Activated naive CD8-positive, alpha-beta T cell treated with anti-CD3 and anti-CD28 coated beads for 36 hours (primary cell): ENCODE data around the gene TRAF2. TPM values are rescaled to one million over a fixed set of nuclear protein-coding genes. Genes with fewer than 3 reads are reported as not detected.
"Not testable (repeated sequence)": the region's sequence is repeated elsewhere in the genome, so short reads cannot be mapped to it uniquely, and the experiment has no call there.

Experiments
- DNase-seq: peaks from one replicate; pipeline ENCODE4 v3.0.0; 2021
- H3K27ac Mint-ChIP-seq: one replicate; pipeline ENCODE4 v1.8.0; 2022; ENCODE audit warnings: mild to moderate bottlenecking, moderate library complexity, mixed read lengths
- H3K27me3 Mint-ChIP-seq: one replicate; pipeline ENCODE4 v1.8.0; 2022; ENCODE audit warnings: mild to moderate bottlenecking, mixed read lengths
- H3K36me3 Mint-ChIP-seq: one replicate; pipeline ENCODE4 v1.8.0; 2021; ENCODE audit warnings: mild to moderate bottlenecking, mixed read lengths
- H3K4me1 Mint-ChIP-seq: one replicate; pipeline ENCODE4 v1.8.0; 2021; ENCODE audit warnings: mixed read lengths
- H3K4me3 Mint-ChIP-seq: one replicate; pipeline ENCODE4 v1.8.0; 2022; ENCODE audit warnings: mild to moderate bottlenecking, moderate library complexity, mixed read lengths
- H3K9me3 Mint-ChIP-seq: one replicate; pipeline ENCODE4 v1.8.0; 2022; ENCODE audit warnings: mixed read lengths
- total RNA-seq, 2 experiments: library from RNA; stranded (reverse); gene quantifications; one replicate each; pipeline ENCODE4 v1.2.3, GENCODE V29; 2021

TRAF2 gene
- total RNA-seq, 2 experiments from 2014 or later, result 38.8 to 45.8 TPM

DNA sequence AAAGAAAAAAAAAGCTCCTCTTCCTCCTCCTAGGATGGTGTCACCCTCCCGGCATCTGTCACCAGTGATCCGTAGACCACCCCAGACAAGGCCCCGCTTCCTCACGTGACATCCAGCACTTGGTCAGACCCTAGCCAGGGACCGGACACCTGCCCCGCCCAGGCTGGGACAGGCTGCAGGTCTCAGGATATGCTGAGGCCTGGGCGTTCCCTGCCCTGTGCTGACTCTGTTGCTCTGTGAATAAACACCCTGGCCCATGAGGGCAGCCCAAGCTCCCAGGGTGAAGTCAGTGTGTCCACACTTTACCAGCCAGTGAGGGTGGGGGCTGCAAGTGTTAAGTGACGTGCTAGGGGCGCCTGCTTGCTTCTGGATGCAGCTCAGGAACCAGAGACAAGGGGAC, 25.8 kb upstream of the TRAF2 start:
- no peak for DNase-seq
- Mint-ChIP-seq H3K27me3 (no peaks in the 10 kb centered on the region), H3K4me3 (no peak overlapping the region), H3K27ac (no peak overlapping the region), H3K9me3 (no peaks in the 10 kb centered on the region), H3K4me1 (peaks cover 13% of the 10 kb centered on the region), H3K36me3 (peaks cover 4% of the 10 kb centered on the region)

DNA sequence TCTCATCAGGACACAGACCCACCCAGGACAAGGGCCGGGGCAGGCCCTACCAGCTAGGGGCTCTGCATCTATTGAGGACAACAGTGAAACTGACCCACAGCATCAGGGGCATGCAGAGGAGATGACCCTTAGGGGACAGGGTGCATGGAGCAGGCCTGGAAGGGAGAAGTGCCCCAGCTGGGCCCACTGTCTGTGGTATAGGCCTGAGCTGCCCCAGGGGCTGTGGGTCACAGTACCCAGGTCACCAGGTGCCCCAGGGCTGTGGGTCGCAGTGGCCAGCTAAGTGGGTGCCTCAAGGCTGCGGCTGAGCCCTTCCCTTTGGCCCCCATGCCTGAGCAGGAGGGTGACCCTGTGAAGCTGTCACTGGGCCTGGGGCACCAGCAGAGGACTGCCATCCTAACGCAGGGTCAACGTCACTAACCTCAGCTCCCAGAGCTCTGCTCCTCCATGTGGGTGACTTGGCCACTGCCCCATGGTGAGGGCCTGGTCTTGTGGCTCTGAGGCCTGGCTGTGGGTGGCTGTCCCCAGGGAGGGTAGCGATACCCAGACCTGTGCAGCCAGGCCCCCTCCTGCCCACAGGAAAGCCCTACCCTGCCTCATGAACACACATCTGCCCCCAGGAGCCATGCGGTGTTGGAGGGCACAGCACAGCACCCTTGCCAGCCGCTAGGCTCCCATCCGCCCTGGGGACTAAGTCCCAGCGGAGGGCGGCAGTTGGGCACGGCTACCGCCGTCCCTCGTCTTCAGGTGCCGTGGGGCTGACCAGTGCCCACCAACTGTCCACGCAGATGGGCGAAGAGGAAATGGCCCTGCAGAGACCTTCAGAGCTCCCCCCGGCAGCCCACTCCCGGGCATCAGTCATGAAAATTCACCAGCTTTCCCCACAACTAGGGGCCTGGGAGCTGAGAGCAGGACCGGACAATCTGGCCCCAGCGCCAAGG, 25.1 kb upstream of the TRAF2 start:
- no peak for DNase-seq
- Mint-ChIP-seq H3K4me3 (no peak overlapping the region), H3K27ac (no peak overlapping the region), H3K4me1 (peaks cover 13% of the 10 kb centered on the region), H3K36me3 (peaks cover 4% of the 10 kb centered on the region), H3K9me3 (no peaks in the 10 kb centered on the region), H3K27me3 (no peaks in the 10 kb centered on the region)

DNA sequence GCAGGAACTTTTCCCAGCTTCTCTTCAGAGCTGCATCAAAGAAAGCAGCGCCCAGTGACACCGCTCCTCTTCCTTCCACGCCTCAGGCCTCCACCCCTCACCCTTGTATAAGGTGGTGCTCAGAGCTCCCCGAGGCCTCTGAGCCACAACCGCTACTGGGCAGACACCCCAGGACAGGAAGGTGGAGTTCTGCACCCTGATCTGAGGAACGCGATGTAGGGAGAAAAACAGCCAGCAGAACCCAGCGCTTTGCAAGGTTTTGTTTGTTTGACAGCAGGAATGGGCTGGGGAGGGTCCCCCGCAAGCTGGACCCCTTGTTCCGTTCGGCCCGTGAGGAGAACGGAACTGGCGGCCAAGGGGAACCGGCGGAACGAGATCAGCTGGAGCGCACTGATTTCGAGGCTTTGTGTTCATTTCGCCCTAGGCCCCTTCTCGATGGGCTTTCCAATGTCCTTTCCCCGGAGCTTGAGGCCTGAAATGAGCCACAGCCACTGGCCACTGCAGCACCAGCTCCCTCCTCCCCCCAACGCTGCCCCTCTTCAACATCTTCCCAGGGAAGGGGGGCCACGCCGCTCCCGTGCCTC, 24.4 kb upstream of the TRAF2 start:
- Mint-ChIP-seq H3K36me3 (peaks cover 4% of the 10 kb centered on the region), H3K27me3 (no peaks in the 10 kb centered on the region), H3K4me1 (peaks cover 13% of the 10 kb centered on the region), H3K4me3 (no peak overlapping the region), H3K9me3 (no peaks in the 10 kb centered on the region), H3K27ac (no peak overlapping the region)
- DNase-seq, result no peak

DNA sequence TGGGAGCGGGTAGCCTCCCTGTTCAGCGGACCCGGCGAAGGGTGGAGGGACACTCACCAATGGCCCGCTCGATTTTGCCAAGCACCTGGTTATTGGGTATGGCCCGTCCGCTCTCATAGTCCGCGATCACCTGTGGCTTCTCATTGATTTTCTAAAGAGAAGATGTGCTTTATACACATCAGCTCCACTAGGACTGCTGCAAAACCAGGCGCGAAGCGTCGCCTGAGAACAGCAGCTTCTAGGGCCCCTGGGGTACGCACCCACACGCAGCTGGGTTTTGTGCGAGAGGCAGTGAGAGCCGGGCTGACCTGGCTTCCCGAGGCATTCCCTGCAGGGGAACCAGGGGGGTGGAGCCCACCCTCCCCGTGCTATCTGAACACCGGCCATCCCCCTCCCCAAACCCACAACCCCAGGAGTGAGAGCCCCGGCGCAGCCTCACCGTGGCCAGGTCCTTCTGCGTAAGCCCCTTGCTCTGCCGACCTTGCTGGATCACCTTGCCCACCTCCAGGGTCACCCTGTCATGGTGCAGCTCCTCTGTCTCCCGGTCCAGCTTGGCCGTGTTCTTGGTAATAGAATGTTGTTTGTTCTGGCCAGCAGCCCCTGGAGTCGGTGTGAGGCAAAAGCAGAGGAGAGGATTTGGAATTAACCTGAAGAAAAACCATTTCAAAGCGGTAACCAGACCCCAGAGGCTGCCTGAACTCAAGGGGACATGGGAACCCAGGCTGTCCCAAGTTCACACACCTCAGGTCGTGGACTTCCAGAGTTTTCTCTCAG, 23.3 kb upstream of the TRAF2 start:
- H3K4me3 Mint-ChIP-seq, result no peak overlapping the region
- H3K4me1 Mint-ChIP-seq, result peaks cover 19% of the 10 kb centered on the region
- no peaks in the 10 kb centered on the region for H3K9me3 Mint-ChIP-seq
- peaks cover 4% of the 10 kb centered on the region for H3K36me3 Mint-ChIP-seq
- H3K27ac Mint-ChIP-seq, result no peak overlapping the region
- H3K27me3 Mint-ChIP-seq, result no peaks in the 10 kb centered on the region
- DNase-seq, result no peak

DNA sequence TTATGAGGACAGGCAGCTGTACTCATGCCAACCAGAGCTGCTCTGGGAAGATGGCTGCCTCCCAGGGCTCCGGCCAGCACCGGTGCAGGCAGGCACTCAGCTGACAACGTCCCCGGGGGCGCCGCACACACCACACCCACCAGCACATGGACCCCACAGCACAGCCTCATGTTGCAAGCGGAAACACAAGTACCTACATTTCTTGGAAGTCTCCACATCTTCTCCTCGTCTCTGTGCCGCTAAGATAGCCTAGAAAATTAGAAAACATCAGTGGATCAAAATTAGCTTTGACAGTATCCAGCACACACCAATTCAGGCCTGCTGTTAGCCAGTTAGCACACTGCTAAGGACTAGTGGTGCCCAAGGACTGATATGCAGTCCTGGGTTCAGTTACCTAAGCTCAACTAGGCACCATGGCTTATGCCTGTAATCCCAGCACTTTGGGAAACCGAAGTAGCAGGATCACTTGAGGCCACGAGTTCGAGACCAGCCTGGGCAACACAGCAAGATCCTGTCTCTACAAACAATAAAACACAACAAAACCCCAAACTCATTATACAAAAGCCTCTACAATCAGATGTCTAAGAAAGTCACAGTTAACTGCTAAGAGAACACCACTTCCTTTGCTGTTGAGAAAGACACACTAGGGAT, 22.6 kb upstream of the TRAF2 start:
- no peaks in the 10 kb centered on the region for H3K9me3 Mint-ChIP-seq
- DNase-seq, result no peak
- no peaks in the 10 kb centered on the region for H3K27me3 Mint-ChIP-seq
- no peak overlapping the region for H3K27ac Mint-ChIP-seq
- peaks cover 4% of the 10 kb centered on the region for H3K36me3 Mint-ChIP-seq
- H3K4me3 Mint-ChIP-seq, result no peak overlapping the region
- peaks cover 19% of the 10 kb centered on the region for H3K4me1 Mint-ChIP-seq

DNA sequence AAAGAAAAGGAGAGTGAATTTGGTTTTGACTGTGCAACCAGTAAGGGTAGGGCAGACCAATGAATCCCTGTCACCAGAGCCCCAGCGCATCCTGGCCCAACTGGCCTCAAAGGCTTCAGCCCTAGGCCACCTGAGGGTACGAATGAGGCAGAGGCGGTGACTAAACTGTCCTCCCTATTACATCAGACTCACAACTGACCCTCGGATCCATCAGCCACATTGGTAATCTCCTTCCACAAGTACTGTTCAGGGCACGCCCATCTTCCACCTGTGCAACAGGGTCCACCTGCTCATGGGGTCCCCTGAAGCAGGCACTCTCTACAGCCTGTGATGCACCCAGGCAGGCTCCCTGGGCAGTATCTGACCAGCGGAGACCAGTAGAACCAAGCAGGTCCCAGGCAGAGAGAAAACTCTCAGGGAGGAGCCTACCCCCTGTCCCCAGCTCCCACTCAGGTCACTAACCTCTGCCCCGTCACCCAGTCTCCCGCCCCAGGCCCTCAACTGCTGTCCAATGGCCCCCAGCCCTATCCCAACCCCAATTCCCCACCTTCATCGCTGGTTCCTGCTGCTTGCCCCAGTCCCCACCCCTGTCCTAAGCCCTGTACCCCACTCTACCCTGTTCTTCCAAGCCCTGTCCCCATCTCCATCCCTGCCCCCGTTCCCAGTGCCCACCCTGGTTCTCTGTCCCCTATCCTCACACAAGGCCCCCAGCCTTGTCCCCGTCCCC, 21.1 kb upstream of the TRAF2 start:
- peak overlapping the region; percentile 88 for H3K4me3 Mint-ChIP-seq
- H3K4me1 Mint-ChIP-seq, result peaks cover 21% of the 10 kb centered on the region
- H3K9me3 Mint-ChIP-seq, result no peaks in the 10 kb centered on the region
- peak overlapping the region; percentile 75 for H3K27ac Mint-ChIP-seq
- DNase-seq, result no peak
- no peaks in the 10 kb centered on the region for H3K27me3 Mint-ChIP-seq
- peaks cover 9% of the 10 kb centered on the region for H3K36me3 Mint-ChIP-seq

DNA sequence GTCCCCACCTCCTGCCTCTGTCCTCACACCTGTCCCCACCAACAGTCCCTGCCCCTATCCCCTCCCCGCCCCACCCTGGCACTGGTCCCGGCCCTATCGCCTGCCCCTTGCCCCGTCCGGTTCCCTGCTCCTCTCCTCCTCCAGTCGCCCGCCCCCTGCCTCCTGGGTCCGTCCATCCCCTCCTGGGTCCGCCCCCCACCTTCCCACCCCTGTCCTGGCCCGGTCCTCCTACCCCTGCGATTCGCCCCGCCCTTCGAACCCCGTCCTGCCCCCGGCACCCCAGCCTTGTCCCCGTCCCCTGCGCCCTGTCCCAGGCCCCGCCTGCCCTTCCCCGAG, 20.6 kb upstream of the TRAF2 start:
- Mint-ChIP-seq H3K9me3 (peaks cover 1% of the 10 kb centered on the region), H3K27me3 (no peaks in the 10 kb centered on the region), H3K4me1 (peaks cover 21% of the 10 kb centered on the region), H3K27ac (peak overlapping the region; percentile 75), H3K36me3 (peaks cover 9% of the 10 kb centered on the region), H3K4me3 (peak overlapping the region; percentile 88)
- DNase-seq, result no peak

DNA sequence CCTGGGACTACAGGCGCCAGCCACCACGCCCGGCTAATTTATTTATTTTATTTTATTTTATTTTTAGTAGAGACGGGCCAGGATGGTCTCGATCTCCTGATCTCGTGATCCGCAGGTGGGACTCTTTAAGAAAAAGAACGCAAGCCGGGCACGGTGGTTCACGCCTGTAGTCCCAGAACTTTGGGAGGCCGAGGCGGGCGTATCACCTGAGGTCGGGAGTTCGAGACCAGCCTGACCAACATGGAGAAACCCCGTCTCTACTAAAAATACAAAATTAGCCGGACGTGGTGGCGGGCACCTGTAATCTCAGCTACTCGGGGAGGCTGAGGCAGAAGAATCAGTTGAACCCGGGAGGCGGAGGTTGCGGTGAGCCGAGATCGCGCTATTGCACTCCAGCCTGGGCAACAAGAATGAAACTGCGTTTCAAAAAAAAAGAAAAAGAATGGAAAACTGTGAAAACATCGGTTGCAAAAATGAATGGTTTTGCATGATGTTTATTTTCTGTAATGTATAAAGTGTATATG, 19.4 kb upstream of the TRAF2 start:
- DNase-seq, H3K9me3 Mint-ChIP-seq, H3K27me3 Mint-ChIP-seq: not testable (repeated sequence)
- Mint-ChIP-seq H3K36me3 (peaks cover 11% of the 10 kb centered on the region), H3K4me3 (peak overlapping the region; percentile 77), H3K27ac (peak overlapping the region; percentile 80), H3K4me1 (peaks cover 21% of the 10 kb centered on the region)

DNA sequence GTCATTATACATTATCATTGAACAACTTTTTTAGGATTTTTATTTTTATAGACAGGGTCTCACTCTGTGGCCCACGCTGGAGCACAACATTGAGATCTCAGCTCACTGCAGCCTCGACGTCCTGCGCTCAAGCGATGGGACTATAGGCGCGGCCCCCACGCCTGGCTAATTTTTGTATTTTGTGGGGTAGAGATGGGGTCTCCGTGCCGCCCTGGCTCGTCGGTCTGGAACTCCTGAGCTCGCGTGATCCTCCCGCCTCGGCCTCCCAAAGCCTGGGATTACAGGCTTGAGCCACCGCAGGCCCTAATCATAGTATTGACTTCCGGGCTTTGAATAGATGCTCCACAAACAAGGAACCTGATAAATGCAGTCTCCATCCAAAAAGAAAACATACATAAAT, 18.8 kb upstream of the TRAF2 start:
- Mint-ChIP-seq H3K9me3 (peaks cover 4% of the 10 kb centered on the region), H3K36me3 (peaks cover 11% of the 10 kb centered on the region), H3K4me1 (peaks cover 21% of the 10 kb centered on the region), H3K27me3 (no peaks in the 10 kb centered on the region), H3K27ac (no peak overlapping the region), H3K4me3 (peak overlapping the region; percentile 77)
- no peak for DNase-seq

DNA sequence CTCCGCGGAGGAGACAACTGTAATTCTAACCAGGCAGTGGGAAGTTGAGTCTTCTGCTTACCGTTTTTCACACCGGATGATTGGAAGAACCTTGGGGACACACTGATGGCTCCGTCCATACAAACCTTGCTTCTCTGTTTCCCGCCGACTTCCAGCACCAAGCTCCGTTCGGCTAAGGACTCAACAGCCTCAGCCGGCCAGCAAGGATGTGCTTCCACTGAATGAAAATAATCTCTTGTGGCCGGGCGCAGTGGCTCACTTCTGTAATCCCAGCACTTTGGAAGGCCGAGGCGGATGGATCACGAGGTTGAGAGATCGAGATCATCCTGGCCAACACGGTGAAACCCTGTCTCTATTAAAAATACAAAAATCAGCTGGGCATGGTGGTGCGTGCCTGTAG, 18.4 kb upstream of the TRAF2 start:
- Mint-ChIP-seq H3K36me3 (peaks cover 14% of the 10 kb centered on the region), H3K4me1 (peaks cover 21% of the 10 kb centered on the region), H3K9me3 (peaks cover 7% of the 10 kb centered on the region), H3K27ac (no peak overlapping the region), H3K27me3 (no peaks in the 10 kb centered on the region), H3K4me3 (peak overlapping the region; percentile 77)
- DNase-seq, result no peak

DNA sequence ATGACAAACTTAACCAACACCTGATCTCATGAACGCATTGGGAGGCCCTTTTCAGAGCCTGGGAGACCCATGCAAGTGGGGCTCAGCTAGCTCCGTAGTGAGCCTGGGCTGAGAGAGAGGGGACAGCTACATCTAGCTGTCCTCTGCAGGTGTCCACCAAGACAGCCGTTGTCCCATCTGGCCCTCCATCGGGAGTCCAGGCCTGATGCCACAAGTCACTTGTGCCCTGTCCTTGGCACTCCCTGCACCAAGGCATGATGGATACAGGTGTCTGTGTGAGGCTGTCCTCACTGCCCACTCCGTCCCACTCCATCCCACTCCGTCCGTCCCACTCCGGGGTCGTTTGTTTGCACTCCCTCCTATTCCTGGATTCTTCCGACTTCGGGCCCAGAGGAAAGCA, 17.7 kb upstream of the TRAF2 start:
- peaks cover 7% of the 10 kb centered on the region for H3K9me3 Mint-ChIP-seq
- H3K27me3 Mint-ChIP-seq, result no peaks in the 10 kb centered on the region
- peaks cover 20% of the 10 kb centered on the region for H3K4me1 Mint-ChIP-seq
- no peak for DNase-seq
- no peak overlapping the region for H3K4me3 Mint-ChIP-seq
- H3K36me3 Mint-ChIP-seq, result peaks cover 14% of the 10 kb centered on the region
- H3K27ac Mint-ChIP-seq, result no peak overlapping the region

DNA sequence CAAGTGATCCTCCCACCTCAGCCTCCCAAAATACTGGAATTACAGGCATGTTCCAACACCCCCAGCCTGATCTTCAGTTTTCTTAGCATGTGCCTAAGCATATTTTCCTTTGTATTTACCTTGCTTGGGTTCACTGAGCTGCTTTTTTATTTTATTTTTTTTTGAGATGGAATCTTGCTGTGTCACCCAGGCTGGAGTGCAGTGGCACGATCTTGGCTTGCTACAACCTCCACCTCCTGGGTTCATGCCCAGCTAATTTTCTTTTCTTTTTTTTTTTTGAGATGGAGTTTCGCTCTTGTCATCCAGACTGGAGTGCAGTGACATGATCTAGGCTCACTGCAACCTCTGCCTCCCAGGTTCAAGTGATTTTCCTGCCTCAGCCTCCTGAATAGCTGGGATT, 16.7 kb upstream of the TRAF2 start:
- not testable (repeated sequence) for H3K36me3 Mint-ChIP-seq, H3K27me3 Mint-ChIP-seq, H3K27ac Mint-ChIP-seq, H3K9me3 Mint-ChIP-seq, H3K4me3 Mint-ChIP-seq, DNase-seq
- peaks cover 13% of the 10 kb centered on the region for H3K4me1 Mint-ChIP-seq

DNA sequence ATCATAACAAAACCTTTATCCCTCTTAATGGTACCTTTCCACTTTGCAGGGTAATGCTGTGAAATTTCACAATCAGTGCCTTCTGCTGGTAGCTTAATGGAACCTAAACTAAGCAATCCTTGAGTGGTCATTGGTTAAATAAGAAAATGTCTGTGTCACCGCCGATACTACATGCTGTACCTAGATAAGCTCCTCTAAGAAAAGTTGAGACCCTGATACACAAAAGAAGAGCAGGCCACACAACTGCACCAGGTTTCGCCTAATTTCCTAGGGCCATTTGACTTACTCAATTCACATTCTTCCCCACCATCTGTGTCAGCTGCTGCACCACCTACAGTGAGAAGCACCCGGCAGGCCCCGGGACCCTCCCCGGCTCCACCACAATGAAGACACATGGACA, 11.2 kb upstream of the TRAF2 start:
- Mint-ChIP-seq H3K4me1 (peaks cover 6% of the 10 kb centered on the region), H3K4me3 (no peak overlapping the region), H3K9me3 (peaks cover 7% of the 10 kb centered on the region), H3K27me3 (no peaks in the 10 kb centered on the region), H3K27ac (no peak overlapping the region), H3K36me3 (peaks cover 5% of the 10 kb centered on the region)
- DNase-seq, result no peak

DNA sequence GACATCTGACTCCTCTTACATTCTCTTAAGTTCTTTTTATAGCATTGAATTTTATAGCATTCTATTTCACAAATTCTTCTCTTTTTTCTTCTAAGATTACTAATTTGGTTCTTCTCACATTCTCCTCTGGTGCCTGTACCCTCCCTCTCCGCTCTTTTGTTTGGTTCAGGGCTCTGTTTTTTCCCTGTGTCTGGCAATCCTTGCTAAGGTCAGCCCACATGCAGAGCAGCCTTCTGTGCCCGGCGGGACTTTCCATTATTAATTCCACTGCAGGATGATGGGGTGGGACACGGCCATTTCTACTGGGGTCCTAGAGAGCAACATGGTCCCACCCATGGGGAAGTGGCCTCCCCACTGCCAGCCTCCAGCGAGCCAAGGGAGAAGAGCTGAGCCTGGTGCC, 9.8 kb upstream of the TRAF2 start:
- Mint-ChIP-seq H3K4me3 (no peak overlapping the region), H3K27ac (no peak overlapping the region), H3K27me3 (no peaks in the 10 kb centered on the region), H3K9me3 (peaks cover 5% of the 10 kb centered on the region), H3K4me1 (peaks cover 17% of the 10 kb centered on the region), H3K36me3 (peaks cover 7% of the 10 kb centered on the region)
- no peak for DNase-seq
